ENCODE data around the gene POMC.
"Not testable (repeated sequence)": the region's sequence is repeated elsewhere in the genome, so short reads cannot be mapped to it uniquely, and the experiment has no call there.

Gene POMC

DNA sequence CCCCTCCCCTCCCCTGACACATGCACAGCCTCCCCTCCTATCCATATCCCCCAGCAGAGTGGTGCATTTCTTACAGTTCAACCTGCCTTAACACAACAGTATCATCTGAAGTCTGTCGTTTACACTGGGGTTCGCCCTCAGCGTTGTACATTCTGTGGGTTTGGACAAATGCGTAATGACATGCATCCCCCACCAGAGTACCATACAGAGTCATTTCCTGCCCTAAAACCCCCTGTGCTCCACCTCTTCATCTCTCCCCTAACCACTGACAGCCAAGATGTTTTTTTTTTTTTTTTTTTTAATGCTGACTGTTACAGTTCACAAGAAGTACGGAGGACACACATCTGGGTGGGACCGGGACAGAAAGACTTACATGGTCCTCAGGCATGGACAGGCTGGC, 22.6 kb downstream of the POMC start:
- DNase-seq (ENCODE audit: extremely low read depth, low read depth), result no peak
- no peak for TF ChIP-seq CTCF (IDR thresholded peaks at IDR 0.05; ENCODE audit: low read depth, low read length, missing control alignments)
- H3K4me3 ChIP-seq (replicated peaks; ENCODE audit: low read depth, low read length), result no peak overlapping the region

GRCh38 chr2:25141120-25141519, 27.3 kb downstream of the POMC start:
- DNase-seq (ENCODE audit: extremely low read depth, low read depth), result no peak
- no peak for TF ChIP-seq CTCF (IDR thresholded peaks at IDR 0.05; ENCODE audit: low read depth, low read length, missing control alignments)
- no peak overlapping the region for H3K4me3 ChIP-seq (replicated peaks; ENCODE audit: low read depth, low read length)

GRCh38 chr2:25140535-25140934, 27.8 kb downstream of the POMC start:
- not testable (repeated sequence) for DNase-seq (ENCODE audit: extremely low read depth, low read depth); H3K4me3 ChIP-seq (replicated peaks; ENCODE audit: low read depth, low read length)

DNA sequence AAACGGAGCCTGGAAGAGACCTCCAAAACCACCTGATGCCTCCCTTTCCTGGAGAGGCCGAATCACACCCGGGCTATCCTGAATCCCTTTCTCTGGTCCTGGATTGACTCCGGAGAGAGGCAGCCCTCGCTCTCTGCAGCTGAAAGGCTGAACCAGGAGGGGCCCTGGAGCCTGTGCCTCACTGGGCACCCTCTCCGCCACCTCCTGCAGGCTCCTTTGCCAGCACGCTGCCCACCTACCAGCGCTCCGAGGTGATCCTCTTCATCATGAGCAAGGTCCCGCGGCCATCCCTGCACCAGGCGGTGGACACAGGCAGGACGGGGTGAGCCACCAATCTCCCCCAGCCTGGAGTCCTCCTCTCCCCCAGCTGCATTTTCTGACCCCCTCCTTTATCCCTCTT, 35.7 kb downstream of the POMC start:
- H3K4me3 ChIP-seq (replicated peaks; ENCODE audit: low read depth, low read length), result no peak overlapping the region
- DNase-seq (ENCODE audit: extremely low read depth, low read depth), result no peak
- TF ChIP-seq CTCF (IDR thresholded peaks at IDR 0.05; ENCODE audit: low read depth, low read length, missing control alignments), result no peak

DNA sequence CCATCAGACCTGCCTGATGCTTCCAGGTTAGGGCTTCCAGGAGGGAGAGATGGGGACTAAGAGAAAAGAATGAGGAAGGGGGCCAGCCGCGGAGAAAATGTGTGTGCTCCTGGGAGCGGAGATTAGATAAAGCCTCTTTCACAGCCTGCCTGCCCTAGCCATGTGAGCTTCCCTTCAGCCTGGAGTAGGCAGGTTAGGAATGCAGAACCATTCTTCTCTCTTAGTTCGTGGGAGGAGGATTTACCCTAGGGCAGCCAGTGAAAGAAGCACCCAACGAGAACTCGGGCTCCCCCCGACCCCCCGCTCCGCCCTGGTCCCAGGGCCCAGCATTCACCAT, 36.1 kb downstream of the POMC start:
- no peak for DNase-seq (ENCODE audit: extremely low read depth, low read depth)
- TF ChIP-seq CTCF (IDR thresholded peaks at IDR 0.05; ENCODE audit: low read depth, low read length, missing control alignments), result no peak
- H3K4me3 ChIP-seq (replicated peaks; ENCODE audit: low read depth, low read length), result no peak overlapping the region

GRCh38 chr2:25131567-25132298, 36.6 kb downstream of the POMC start:
- no peak for TF ChIP-seq CTCF (IDR thresholded peaks at IDR 0.05; ENCODE audit: low read depth, low read length, missing control alignments)
- no peak for DNase-seq (ENCODE audit: extremely low read depth, low read depth)
- no peak overlapping the region for H3K4me3 ChIP-seq (replicated peaks; ENCODE audit: low read depth, low read length)

GRCh38 chr2:25131253-25131566, 37.2 kb downstream of the POMC start:
- DNase-seq (ENCODE audit: extremely low read depth, low read depth), result no peak
- no peak overlapping the region for H3K4me3 ChIP-seq (replicated peaks; ENCODE audit: low read depth, low read length)
- no peak for TF ChIP-seq CTCF (IDR thresholded peaks at IDR 0.05; ENCODE audit: low read depth, low read length, missing control alignments)

Data from HFF-Myc (cell line).